Activated T-cell treated with anti-CD3 and anti-CD28 coated beads, Interleukin-2, amount 50 U/mL, for 72 hours (primary cell): ENCODE data around the gene SLC25A1. TPM values are rescaled to one million over a fixed set of nuclear protein-coding genes. Genes with fewer than 3 reads are reported as not detected.

Experiments
- ATAC-seq, 2 donors: fragments of 150-1000 bp; cut with Tn5 transposase; replicated peaks in 1 of 2; 2 replicates each; pipeline ENCODE4 v1.10.0; 2021; ENCODE audit warnings: moderate library complexity in 2 of 2, mild to moderate bottlenecking in 1 of 2
- DNase-seq, 2 donors: peaks; one replicate each; pipeline ENCODE4 v3.0.0; 2021 to 2022; ENCODE audit warnings: mixed read lengths in 1 of 2
- H3K27ac Mint-ChIP-seq: one replicate; pipeline ENCODE4 v1.8.0; 2022; ENCODE audit warnings: mild to moderate bottlenecking, moderate library complexity, mixed read lengths
- H3K27me3 Mint-ChIP-seq: one replicate; pipeline ENCODE4 v1.8.0; 2022; ENCODE audit warnings: low read depth, mixed read lengths
- H3K36me3 Mint-ChIP-seq, 2 donors: one replicate each; pipeline ENCODE4 v1.8.0; 2022; ENCODE audit warnings: mixed read lengths in 2 of 2, mild to moderate bottlenecking in 1 of 2; ENCODE audit not compliant: insufficient read depth in 2 of 2
- H3K4me1 Mint-ChIP-seq: one replicate; pipeline ENCODE4 v1.8.0; 2022; ENCODE audit warnings: low read depth, mixed read lengths
- H3K4me3 Mint-ChIP-seq, 2 donors: one replicate each; pipeline ENCODE4 v1.8.0; 2022; ENCODE audit warnings: mild to moderate bottlenecking in 2 of 2, mixed read lengths in 2 of 2, moderate library complexity in 2 of 2
- H3K9me3 Mint-ChIP-seq, 2 donors: one replicate each; pipeline ENCODE4 v1.8.0; 2022; ENCODE audit warnings: mixed read lengths in 2 of 2
- total RNA-seq, 2 donors: library from RNA; stranded (reverse); gene quantifications; one replicate each; pipeline ENCODE4 v1.2.3, GENCODE V29; 2022

SLC25A1 gene
- total RNA-seq, 2 donors from 2014 or later = 34.3 TPM

DNA sequence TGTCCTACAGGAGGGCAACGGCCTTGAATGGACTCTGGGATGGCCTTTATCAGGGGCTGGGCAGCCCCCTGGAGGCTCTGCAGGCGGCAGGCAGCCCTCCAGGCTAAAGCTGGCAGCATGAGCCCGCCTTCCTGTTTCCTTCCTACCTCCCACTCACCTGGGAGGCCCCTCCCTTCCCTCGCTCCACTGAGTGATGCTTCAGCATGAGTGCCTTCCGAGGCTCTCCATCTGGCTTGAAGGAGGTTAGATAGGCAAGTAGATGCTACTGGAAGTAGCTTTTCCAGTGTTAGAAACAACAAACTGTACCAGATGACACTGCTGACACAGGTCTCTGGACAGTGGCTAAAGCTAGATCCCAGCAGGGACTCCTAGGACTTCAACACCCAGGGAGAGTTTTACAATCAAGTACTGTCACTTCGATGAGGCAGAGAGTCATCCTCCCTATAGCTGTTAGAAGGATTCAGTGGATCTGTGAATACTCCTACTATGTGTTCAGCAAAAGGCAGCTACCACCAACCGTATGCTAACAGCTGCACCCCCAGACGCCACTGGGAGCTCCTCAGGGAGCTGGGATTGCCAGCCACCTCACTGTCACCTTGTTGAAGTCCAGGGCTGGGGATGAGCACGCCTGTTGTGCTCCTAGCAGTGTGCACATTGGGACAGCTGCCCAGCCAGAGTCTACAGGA is 4.1 kb upstream of the SLC25A1 start:
- DNase-seq (peak in 1 of 2 donors; percentile 36), ATAC-seq (no peak)
- no peaks in the 10 kb centered on the region for H3K27me3 Mint-ChIP-seq
- H3K9me3 Mint-ChIP-seq = no peaks in the 10 kb centered on the region
- H3K27ac Mint-ChIP-seq = no peak overlapping the region
- H3K4me1 Mint-ChIP-seq = peaks cover 28% of the 10 kb centered on the region
- peak overlapping the region; percentile 65 to 66 for H3K4me3 Mint-ChIP-seq
- H3K36me3 Mint-ChIP-seq = no peaks in the 10 kb centered on the region

GRCh38 chr22:19181786-19182471 is 3.4 kb upstream of the SLC25A1 start:
- peak; percentile 45 for DNase-seq
- peak overlapping the region; percentile 65 to 66 for H3K4me3 Mint-ChIP-seq
- no peak for ATAC-seq
- no peaks in the 10 kb centered on the region for H3K27me3 Mint-ChIP-seq
- no peaks in the 10 kb centered on the region for H3K9me3 Mint-ChIP-seq
- H3K27ac Mint-ChIP-seq = peak overlapping the region; percentile 76
- H3K36me3 Mint-ChIP-seq = no peaks in the 10 kb centered on the region
- peaks cover 28% of the 10 kb centered on the region for H3K4me1 Mint-ChIP-seq

- Mint-ChIP-seq H3K27ac (no peak overlapping the region), H3K4me3 (peak overlapping the region in 1 of 2 donors; percentile 52)
- no peak for ATAC-seq
These were observed 2.3 kb upstream of the SLC25A1 start for GRCh38 chr22:19180740-19181410.

DNA sequence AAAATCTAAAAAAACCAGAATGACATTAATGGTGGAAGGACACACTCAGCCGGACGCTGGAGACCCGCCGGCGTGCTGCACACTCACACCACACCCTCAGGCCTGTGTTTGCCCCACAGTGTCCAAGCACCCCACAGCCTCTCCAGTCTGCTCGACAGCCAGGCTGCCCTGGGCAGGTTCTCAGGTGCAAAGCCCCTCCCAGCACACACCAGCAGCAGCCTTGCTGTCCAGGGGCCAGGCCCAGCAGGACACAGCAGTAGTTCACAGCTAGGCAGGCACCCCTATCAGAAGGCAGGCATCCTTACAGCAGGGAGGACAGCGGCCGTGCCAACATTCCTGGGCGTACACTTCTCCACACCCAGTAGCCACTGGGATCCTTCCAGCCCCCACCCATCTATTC is 1.7 kb upstream of the SLC25A1 start:
- H3K9me3 Mint-ChIP-seq = no peaks in the 10 kb centered on the region
- no peaks in the 10 kb centered on the region for H3K36me3 Mint-ChIP-seq
- H3K4me3 Mint-ChIP-seq = no peak overlapping the region
- no peaks in the 10 kb centered on the region for H3K27me3 Mint-ChIP-seq
- H3K27ac Mint-ChIP-seq = no peak overlapping the region
- DNase-seq = no peak
- peaks cover 30% of the 10 kb centered on the region for H3K4me1 Mint-ChIP-seq
- ATAC-seq = no peak

More at GRCh38 chr22:19180740-19181410, 2.3 kb upstream of the SLC25A1 start:
- no peak for DNase-seq
- no peaks in the 10 kb centered on the region for H3K36me3 Mint-ChIP-seq
- H3K9me3 Mint-ChIP-seq = no peaks in the 10 kb centered on the region
- no peaks in the 10 kb centered on the region for H3K27me3 Mint-ChIP-seq
- H3K4me1 Mint-ChIP-seq = peaks cover 28% of the 10 kb centered on the region

GRCh38 chr22:19179497-19180048 is 1.0 kb upstream of the SLC25A1 start:
- DNase-seq = peak; percentile 62 to 66
- Mint-ChIP-seq H3K9me3 (no peaks in the 10 kb centered on the region), H3K4me3 (peak overlapping the region; percentile 80 to 83), H3K27ac (no peak overlapping the region), H3K4me1 (peaks cover 33% of the 10 kb centered on the region), H3K27me3 (no peaks in the 10 kb centered on the region), H3K36me3 (no peaks in the 10 kb centered on the region)
- peak; percentile 46 to 49 for ATAC-seq

DNA sequence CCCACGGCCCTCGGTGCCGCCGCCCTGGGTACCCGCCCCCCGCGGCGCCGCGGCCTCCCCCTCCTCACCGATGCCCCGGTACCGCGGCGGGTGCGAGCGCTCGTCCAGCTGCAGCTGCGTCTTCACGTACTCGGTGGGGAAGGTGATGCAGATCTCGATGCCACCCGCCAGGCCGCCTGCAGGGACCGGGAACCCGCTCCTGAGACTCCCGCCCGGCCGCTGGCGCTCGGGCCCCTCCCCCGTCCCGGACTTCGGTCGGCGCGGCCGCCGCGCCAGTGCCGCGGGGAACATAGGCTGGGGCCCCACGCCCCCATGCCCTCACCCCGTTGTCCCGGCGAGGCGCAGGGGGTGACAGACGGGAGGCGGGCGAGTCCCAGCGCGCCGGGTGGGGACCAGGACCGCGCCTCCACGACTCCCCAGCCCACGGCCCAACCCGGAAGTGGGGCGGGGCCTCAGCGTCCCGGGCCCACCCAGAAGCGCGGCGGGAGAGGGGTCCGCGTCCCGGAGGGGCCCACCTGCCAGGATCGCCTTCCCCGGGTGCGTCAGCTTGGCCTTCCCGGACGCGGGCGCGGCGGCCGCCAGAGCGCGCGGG is 375 bp downstream of the SLC25A1 start:
- peak in 1 of 2 donors; percentile 65 for DNase-seq
- Mint-ChIP-seq H3K4me3 (peak overlapping the region; percentile 72 to 77), H3K4me1 (peaks cover 47% of the 10 kb centered on the region), H3K27me3 (no peaks in the 10 kb centered on the region), H3K27ac (no peak overlapping the region), H3K9me3 (no peaks in the 10 kb centered on the region), H3K36me3 (no peaks in the 10 kb centered on the region)
- peak; percentile 59 to 62 for ATAC-seq

DNA sequence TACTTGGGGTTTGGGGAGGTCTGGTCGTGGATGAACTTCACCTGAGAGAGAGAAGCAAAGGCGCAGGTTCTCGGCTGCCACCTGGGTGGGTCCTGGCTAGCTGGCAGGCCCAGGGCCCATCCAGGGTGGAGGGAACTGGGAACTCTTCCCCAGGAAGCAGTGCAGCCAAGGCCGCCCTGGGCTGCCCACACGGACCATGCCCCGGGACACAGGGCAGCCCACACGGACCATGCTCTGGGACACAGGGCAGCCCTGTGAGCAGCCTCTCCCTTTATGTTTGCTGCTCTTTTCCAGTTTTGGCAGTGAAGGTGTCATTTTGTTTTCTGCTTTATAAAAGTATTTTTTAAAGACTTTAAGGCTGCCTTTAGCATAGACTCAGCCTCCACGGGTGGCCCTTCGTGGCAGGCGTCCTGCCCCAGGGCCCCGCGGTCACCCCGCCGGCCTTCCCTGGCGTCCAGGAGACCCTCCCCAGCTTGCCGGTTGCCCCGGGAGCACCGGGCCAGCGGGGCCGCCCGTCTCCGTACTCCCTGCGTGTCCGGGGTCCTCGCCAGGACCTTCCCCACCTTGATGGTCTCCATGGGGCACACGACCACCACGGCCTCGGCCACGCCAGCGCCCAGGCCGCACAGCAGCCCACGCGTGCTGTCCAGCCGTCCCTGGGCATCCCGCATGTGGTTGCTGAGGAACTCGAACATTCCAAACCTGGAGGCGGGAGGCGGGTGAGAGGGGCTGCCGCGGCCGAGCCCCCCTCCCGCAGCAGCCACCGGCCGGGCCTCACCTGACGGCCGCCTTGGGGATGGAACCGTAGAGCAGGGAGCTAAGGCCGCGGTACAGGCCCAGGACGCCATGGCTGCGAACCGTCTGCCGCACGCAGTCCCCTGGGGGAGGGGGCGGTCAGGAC is 1.1 kb downstream of the SLC25A1 start:
- no peak for DNase-seq
- Mint-ChIP-seq H3K27me3 (no peaks in the 10 kb centered on the region), H3K4me1 (peaks cover 51% of the 10 kb centered on the region), H3K27ac (no peak overlapping the region), H3K4me3 (peak overlapping the region; percentile 72 to 77), H3K36me3 (no peaks in the 10 kb centered on the region), H3K9me3 (no peaks in the 10 kb centered on the region)
- no peak for ATAC-seq

- H3K27me3 Mint-ChIP-seq = no peaks in the 10 kb centered on the region
- H3K36me3 Mint-ChIP-seq = no peaks in the 10 kb centered on the region
- H3K4me3 Mint-ChIP-seq = peak overlapping the region; percentile 72 to 77
- ATAC-seq = no peak
- no peaks in the 10 kb centered on the region for H3K9me3 Mint-ChIP-seq
- no peak for DNase-seq
- H3K4me1 Mint-ChIP-seq = peaks cover 49% of the 10 kb centered on the region
- H3K27ac Mint-ChIP-seq = no peak overlapping the region
These were observed 1.8 kb downstream of the SLC25A1 start for GRCh38 chr22:19176732-19177131.

- Mint-ChIP-seq H3K4me1 (peaks cover 44% of the 10 kb centered on the region), H3K27me3 (no peaks in the 10 kb centered on the region), H3K36me3 (no peaks in the 10 kb centered on the region), H3K27ac (no peak overlapping the region), H3K4me3 (peak overlapping the region in 1 of 2 donors; percentile 72), H3K9me3 (no peaks in the 10 kb centered on the region)
- no peak for ATAC-seq
- no peak for DNase-seq
These were observed 2.3 kb downstream of the SLC25A1 start for GRCh38 chr22:19176175-19176643.

DNA sequence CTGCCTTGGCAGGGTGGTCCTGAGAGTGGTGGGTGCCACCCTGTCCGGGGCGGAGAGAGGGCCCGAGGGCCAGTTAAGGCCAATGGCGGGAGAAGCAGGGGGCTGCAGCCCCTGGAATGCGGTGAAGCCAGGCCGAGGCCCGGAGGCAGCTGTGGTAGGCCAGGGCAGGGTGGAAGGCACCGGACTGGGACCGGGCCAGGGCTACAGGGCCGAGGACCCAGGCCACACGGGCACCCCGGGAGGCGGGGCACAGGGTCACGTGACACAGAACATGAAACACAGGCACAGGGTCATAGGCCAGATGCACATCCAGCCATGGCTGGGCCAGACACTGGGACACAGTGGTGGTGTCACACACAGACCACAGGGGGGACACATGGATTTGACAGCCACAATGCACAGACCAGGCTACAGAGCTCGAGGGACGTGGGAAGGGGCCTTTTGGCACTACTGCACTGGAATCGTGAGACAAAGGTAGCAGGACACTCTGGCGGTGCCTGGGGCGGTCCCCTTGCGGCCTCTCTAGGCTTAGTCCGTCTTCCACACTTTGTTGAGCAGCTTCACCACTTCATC is 2.8 kb downstream of the SLC25A1 start:
- H3K4me3 Mint-ChIP-seq = peak overlapping the region in 1 of 2 donors; percentile 36
- no peak for DNase-seq
- no peaks in the 10 kb centered on the region for H3K9me3 Mint-ChIP-seq
- peaks cover 0 to 2% of the 10 kb centered on the region in 2 donors for H3K36me3 Mint-ChIP-seq
- peaks cover 42% of the 10 kb centered on the region for H3K4me1 Mint-ChIP-seq
- no peak overlapping the region for H3K27ac Mint-ChIP-seq
- H3K27me3 Mint-ChIP-seq = no peaks in the 10 kb centered on the region
- ATAC-seq = no peak

DNA sequence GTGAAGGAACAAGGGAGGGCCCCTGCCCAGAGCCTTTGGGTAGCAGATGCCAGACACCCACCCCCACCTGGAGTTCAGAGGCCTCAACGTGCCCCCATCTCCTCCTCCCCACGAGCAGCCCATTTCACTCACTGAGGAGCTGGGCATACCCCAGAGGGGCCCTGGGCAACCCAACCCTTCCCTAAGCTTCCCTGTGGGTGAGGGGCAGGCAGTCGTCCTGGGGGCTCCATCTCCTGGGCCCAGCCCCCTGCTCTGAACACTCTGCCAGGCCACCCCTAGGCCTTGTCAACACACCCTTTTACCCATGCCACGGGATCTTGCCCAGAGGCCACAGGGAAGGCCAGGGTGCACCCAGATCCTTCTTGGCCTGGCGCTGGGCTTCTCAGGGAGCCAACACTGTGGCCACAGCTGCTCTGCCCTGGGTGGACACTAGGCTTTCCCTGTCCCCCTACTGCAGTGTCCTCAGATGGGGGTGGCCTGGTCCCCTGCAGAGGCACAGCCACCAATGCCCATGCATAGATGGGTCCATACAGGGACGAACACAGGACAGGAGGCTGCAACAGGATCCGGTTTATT is 3.4 kb downstream of the SLC25A1 start:
- H3K9me3 Mint-ChIP-seq = no peaks in the 10 kb centered on the region
- H3K4me3 Mint-ChIP-seq = no peak overlapping the region
- ATAC-seq (no peak), DNase-seq (no peak)
- H3K36me3 Mint-ChIP-seq = peaks cover 0 to 2% of the 10 kb centered on the region in 2 donors
- H3K27ac Mint-ChIP-seq = no peak overlapping the region
- H3K27me3 Mint-ChIP-seq = peaks cover 5% of the 10 kb centered on the region
- H3K4me1 Mint-ChIP-seq = peaks cover 47% of the 10 kb centered on the region
